ENCODE results near the gene OR6N2. TPM values are rescaled to one million over a fixed set of nuclear protein-coding genes. Genes with fewer than 3 reads are reported as not detected.

The OR6N2 gene
- total and polyA plus RNA-seq, 2 of the 13 experiments (the other 11 are each of a cell fraction or from before 2014, with no cell fraction given), result not detected

DNA sequence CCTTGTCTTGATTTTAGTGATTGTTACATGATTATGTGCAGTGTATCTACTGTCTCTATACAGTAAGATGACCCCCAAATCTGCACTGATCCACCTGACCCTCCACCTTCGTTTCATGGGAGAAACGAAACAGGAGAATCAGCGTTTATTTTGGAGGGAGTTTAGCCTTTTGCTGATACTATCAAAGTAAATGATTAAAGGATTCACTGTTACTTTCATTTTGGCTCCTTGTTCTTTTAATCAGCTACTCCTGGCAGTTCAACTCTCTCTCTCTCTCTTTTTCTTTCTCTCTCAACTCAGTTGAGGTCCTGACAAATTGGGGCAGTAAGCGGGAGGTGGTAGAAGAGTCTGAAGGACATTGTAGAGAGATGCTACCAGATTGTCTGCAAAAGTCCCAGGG lies 50.6 kb downstream of the OR6N2 start:
- Histone ChIP-seq H2AFZ (ENCODE audit: low read length) (no peak overlapping the region), H3K9ac (ENCODE audit: insufficient read depth, low read depth, low read length) (no peak overlapping the region), H3K4me2 (ENCODE audit: low read depth, low read length) (no peak overlapping the region), H3K27me3 (ENCODE audit: control insufficient read depth in 1 of 2, insufficient read depth in 2 of 2, low read length in 2 of 2) (no peaks in the 10 kb centered on the region), H3K4me1 (ENCODE audit: insufficient read depth, low read length) (no peaks in the 10 kb centered on the region), H3K4me3 (replicated peaks in 1 of 3; ENCODE audit: insufficient read depth in 1 of 3, low read depth in 2 of 3, low read length in 3 of 3) (no peak overlapping the region), H4K20me1 (ENCODE audit: insufficient read depth, low read length) (no peaks in the 10 kb centered on the region), H3K79me2 (ENCODE audit: insufficient read depth, low read length) (no peaks in the 10 kb centered on the region), H3K36me3 (replicated peaks in 1 of 2; ENCODE audit: control insufficient read depth in 1 of 2, insufficient read depth in 2 of 2, low read length in 2 of 2) (no peaks in the 10 kb centered on the region), H3K27ac (ENCODE audit: extremely low read length, insufficient read depth, low read length) (no peak overlapping the region), H3K9me3 (ENCODE audit: low read length) (peaks cover 6% of the 10 kb centered on the region; the same call in 1 of the 2 replicates)
- intact Hi-C loops (cut with micrococcal nuclease; ENCODE audit: unreplicated experiment) (no loop called here), in situ Hi-C loops (cut with HindIII; ENCODE audit: extremely low pct_ligation_motif_present, low pct_unique_long_range_greater_than_20kb) (no loop called here)
- ChIA-PET CTCF (ENCODE audit: low intra/inter-chr PET ratio, low total read pairs) (no interaction called here), POLR2A (no interaction called here)
- DNase-seq (ENCODE audit: low spot score), result no peak
- TF ChIP-seq SMARCC2 (IDR thresholded peaks at IDR 0.05) (no peak), GTF2F1 (IDR thresholded peaks at IDR 0.05; ENCODE audit: low read length) (no peak), ZBTB20 (CRISPR knock-in tag; IDR thresholded peaks at IDR 0.05; ENCODE audit: borderline replicate concordance, low read depth) (no peak), ZNF841 (CRISPR knock-in tag; IDR thresholded peaks at IDR 0.05; ENCODE audit: borderline replicate concordance) (no peak), GABPB1 (CRISPR knock-in tag; IDR thresholded peaks at IDR 0.05) (no peak), GTF3A (CRISPR knock-in tag; conservative IDR thresholded peaks at IDR 0.05) (no peak), ZNF766 (CRISPR knock-in tag; IDR thresholded peaks at IDR 0.05; ENCODE audit: borderline replicate concordance) (no peak), ZNF75D (CRISPR knock-in tag; IDR thresholded peaks at IDR 0.05; ENCODE audit: borderline replicate concordance) (no peak), ZNF260 (CRISPR knock-in tag; IDR thresholded peaks at IDR 0.05; ENCODE audit: borderline replicate concordance, low read depth) (no peak), ZSCAN25 (CRISPR knock-in tag; IDR thresholded peaks at IDR 0.05) (no peak)
- TF ChIP-seq, protein P1, sequence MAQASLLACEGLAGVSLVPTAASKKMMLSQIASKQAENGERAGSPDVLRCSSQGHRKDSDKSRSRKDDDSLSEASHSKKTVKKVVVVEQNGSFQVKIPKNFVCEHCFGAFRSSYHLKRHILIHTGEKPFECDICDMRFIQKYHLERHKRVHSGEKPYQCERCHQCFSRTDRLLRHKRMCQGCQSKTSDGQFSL (CRISPR knock-in tag; IDR thresholded peaks at IDR 0.05), result no peak
- WGBS (ENCODE audit: low lambda C conversion rate), result 11% methylated on average over 4 of the region's 4 CpGs
- no TSS peak for BruUV-seq (replicated peaks)
- no peak for FAIRE-seq
- no peak for ATAC-seq

All from HepG2 (cell line).